LNCaP clone FGC (cell line): ENCODE measurements around the gene SMTNL2.

Source experiments
- DNase-seq: peaks from one replicate; pipeline ENCODE4 v3.0.0-alpha.2; 2011; ENCODE audit warnings: low read depth
- H3K4me3 ChIP-seq: 2 replicates; pipeline ENCODE4 v1.5.1; 2011; ENCODE audit warnings: mild to moderate bottlenecking, low read depth, low read length, control low read depth
- TF ChIP-seq, protein P1 (sequence below): IDR thresholded peaks from 2 replicates; pipeline ENCODE4 v1.5.1; 2012; ENCODE audit warnings: mild to moderate bottlenecking; ENCODE audit not compliant: control insufficient read depth, insufficient read depth; ENCODE audit errors: extremely low read depth

Gene SMTNL2

DNA sequence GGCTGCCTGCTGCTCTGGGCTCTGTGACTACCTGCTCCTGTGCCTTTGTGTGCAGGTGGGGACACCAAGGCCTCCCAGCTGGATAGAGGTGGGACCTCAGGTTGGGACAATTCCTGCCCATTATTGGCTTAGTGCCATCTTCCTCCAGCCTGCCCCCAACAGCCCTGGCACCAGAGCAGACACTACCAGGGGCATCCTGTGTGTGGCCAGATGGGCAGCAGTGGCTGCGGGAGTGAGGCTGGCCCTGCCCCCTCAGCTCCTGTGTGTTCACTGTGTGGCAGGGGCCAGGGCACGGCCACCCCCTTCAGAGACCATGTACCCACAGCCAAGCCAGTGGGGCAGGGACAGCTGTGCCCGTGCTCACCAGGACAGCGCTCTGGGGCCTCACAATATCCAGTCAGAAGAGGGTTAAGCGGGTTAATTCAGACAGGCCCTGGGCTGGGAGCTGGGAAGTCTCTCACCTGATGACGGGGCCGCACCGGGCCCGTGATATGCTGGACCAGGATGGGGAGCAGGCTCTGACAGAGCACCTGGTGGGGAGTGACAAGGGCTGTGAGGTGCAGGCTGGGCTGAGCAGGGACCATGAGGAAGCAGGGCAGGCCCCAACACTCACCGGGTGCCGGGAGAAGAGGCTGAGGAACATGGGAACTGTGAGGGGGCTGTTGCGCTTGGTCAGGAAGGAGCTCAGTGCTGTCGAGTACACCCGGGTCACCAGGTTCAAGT, 42.2 kb upstream of the SMTNL2 start:
- no peak overlapping the region for H3K4me3 ChIP-seq
- TF ChIP-seq, protein P1, sequence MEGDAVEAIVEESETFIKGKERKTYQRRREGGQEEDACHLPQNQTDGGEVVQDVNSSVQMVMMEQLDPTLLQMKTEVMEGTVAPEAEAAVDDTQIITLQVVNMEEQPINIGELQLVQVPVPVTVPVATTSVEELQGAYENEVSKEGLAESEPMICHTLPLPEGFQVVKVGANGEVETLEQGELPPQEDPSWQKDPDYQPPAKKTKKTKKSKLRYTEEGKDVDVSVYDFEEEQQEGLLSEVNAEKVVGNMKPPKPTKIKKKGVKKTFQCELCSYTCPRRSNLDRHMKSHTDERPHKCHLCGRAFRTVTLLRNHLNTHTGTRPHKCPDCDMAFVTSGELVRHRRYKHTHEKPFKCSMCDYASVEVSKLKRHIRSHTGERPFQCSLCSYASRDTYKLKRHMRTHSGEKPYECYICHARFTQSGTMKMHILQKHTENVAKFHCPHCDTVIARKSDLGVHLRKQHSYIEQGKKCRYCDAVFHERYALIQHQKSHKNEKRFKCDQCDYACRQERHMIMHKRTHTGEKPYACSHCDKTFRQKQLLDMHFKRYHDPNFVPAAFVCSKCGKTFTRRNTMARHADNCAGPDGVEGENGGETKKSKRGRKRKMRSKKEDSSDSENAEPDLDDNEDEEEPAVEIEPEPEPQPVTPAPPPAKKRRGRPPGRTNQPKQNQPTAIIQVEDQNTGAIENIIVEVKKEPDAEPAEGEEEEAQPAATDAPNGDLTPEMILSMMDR, result no peak
- DNase-seq, result no peak

DNA sequence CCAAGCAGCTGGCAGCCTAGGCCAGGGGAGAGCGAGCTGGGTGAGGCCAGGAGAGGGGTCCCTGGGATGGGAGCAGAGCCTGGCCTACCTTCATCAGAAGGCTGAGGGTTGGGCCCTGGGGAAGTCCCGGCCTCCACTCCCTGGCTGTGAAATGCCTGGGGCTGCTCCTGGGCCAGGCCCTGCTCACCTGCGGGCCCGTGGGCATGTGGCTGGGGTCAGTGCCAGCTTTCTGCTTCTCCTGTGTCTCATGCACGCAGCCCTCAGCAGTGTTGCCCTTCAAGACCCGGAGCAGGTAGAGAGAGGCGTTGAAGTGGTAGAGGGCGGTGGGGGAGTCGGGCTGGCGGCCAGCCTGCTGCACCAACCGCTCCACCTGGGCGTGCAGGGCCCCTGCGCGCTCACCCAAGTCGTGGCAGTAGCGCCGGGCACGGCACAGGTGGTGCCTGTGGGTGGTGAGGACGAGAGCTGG, 41.6 kb upstream of the SMTNL2 start:
- no peak for DNase-seq
- no peak overlapping the region for H3K4me3 ChIP-seq
- TF ChIP-seq, protein P1, result no peak

DNA sequence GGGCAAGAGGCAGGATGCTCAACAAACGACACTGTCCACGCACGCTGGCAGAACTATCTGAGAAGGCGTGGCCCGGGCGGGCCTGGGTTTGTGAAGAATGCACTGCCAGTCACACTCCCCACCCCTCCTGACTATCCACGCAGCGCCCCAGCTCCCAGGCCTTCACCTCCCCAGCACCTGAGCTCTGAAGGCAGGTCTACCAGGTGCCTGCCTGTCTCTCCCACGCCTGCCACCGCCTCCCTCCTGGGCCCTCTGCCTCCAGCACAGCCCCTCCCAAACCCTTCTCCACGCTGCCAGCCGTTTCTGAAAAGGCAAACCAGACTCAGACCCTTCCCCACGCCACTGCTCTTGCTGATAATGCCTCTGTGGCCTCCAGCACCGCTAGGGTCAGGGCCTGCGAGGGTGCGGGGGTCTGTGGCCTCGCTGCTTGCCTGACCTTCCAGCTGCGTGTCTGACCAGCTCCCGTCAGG, 40.7 kb upstream of the SMTNL2 start:
- no peak for DNase-seq
- H3K4me3 ChIP-seq, result no peak overlapping the region
- TF ChIP-seq, protein P1, result no peak

DNA sequence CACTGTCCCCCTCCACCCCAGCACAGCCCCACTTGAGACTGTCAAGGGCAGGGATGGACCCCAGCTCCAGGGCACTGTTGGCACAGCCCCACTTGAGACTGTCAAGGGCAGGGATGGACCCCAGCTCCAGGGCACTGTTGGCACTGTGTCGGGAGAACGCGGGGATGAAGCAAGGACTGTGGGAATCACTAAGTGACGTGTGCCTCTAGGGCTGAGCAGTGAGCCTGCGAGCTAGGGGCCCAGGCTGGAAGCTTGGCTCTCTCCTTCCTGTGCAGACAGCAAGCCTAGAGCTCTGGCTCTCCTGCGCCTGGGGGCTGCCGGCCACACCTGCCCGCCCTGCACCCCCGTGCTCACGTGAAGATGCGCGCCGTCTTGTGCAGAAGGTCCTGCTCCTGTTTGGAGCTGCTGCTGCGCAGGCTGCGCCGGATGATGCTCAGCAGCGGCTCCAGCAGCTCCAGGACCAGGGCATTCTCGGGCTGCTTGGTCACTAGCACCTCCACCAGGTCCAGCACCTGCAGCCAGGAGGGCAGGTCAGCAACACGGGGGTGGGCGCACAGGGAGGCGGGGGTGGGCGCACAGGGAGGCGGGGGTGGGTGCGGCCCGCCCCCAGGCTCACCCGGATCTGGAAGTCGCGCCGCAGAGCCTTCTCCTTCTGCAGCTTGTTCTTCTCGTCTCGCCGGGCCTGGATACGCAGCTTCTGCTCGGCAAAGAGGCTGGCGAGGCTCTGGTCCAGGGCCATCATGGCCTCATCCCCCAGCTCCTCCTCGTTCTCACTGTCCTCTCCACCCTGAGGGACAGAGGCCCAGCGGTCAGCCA, 40.0 kb upstream of the SMTNL2 start:
- no peak overlapping the region for H3K4me3 ChIP-seq
- TF ChIP-seq, protein P1, result no peak
- no peak for DNase-seq

DNA sequence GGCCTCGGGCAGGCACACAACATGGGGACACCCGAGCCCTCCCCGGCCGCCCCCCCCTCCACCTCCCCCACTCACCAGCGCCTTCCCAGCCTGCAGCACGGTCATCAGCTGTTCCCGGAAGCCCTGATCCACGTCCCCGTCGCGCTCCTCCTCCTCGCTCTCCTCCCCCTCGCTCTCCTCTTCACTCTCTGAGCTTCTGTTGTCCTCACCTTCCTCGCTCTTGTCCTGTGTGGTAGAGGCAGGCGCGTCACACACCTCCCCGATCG, 39.4 kb upstream of the SMTNL2 start:
- H3K4me3 ChIP-seq, result no peak overlapping the region
- no peak for DNase-seq
- TF ChIP-seq, protein P1, result no peak

DNA sequence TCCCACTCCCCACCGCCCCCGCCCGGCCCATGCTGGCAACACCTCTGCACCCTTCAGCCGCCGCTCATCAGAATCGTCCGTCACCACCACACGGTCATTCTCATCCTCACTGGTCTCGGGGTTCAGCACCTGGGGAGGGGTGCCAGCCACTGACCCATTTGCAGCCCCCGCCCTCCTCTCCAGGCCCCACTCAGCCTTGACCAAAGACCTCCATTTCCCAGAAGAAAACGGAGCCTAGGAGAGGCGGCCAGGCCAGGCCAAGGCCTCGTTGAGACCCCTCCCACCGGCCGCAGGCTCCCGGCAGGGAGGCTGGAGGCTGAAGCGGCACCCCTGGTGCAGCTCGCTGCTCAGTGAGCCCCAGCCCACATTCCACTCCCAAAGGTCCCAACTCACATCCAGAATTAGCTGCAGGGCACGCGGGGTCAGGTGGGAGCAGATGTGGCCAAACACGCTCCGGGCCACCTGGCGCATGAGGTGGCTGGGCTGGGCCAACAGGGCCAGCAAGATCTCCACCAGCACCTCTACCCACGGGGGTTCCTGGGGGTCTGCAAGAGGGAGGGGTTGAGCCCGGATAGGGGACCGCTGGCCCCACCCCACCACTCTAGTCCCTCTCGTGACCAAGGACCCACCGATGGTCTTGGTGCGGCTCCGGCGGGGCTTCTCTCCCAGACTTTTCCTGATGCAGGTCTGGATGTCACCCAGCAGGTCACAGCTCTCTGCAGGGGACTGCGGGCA, 38.9 kb upstream of the SMTNL2 start:
- no peak for DNase-seq
- H3K4me3 ChIP-seq, result no peak overlapping the region
- TF ChIP-seq, protein P1, result no peak
